BLaER1 (cell line): ENCODE measurements around the gene TLL2.
"Not testable (repeated sequence)": the region's sequence is repeated elsewhere in the genome, so short reads cannot be mapped to it uniquely, and the experiment has no call there.

Experiments used
- H3K27ac ChIP-seq: shearing (Covaris generic); formaldehyde crosslinking; 2 replicates; pipeline ENCODE4 v1.8.1; 2022
- H3K27me3 ChIP-seq: shearing (Covaris generic); formaldehyde crosslinking; 2 replicates; pipeline ENCODE4 v1.8.1; 2022
- H3K36me3 ChIP-seq: shearing (Covaris generic); formaldehyde crosslinking; 2 replicates; pipeline ENCODE4 v1.8.1; 2022
- H3K4me1 ChIP-seq: shearing (Covaris generic); formaldehyde crosslinking; 2 replicates; pipeline ENCODE4 v1.8.1; 2022
- H3K4me2 ChIP-seq: shearing (Covaris generic); formaldehyde crosslinking; 2 replicates; pipeline ENCODE4 v1.8.1; 2022
- H3K4me3 ChIP-seq: shearing (Covaris generic); formaldehyde crosslinking; 2 replicates; pipeline ENCODE4 v1.8.1; 2022
- H3K9ac ChIP-seq: shearing (Covaris generic); formaldehyde crosslinking; 2 replicates; pipeline ENCODE4 v1.8.1; 2022
- H3K9me3 ChIP-seq: shearing (Covaris generic); formaldehyde crosslinking; 2 replicates; pipeline ENCODE4 v1.8.1; 2022
- H4K20me1 ChIP-seq: shearing (Covaris generic); formaldehyde crosslinking; 2 replicates; pipeline ENCODE4 v1.8.1; 2022
- Cebpa-rat ChIP-seq: shearing (Covaris generic); IDR thresholded peaks from 2 replicates; pipeline ENCODE4 v1.8.1; 2022

Gene TLL2

GRCh38 chr10:96513698-96514561 is at the start of gene TLL2:
Gene TLL2, minus strand, starts transcription at chr10:96513926. Its CDS starts 241 bp downstream, at chr10:96513685.
- Histone ChIP-seq H3K4me2 (peak within 1 kb of the TSS; percentile 97), H3K4me3 (peak within 1 kb of the TSS; percentile 68), H3K4me1 (peaks cover 31% of the 10 kb centered on the region), H4K20me1 (peaks cover 83% of the 10 kb centered on the region), H3K9me3 (no peaks in the 10 kb centered on the region), H3K36me3 (peaks cover 4% of the 10 kb centered on the region; the same call in 1 of the 2 replicates), H3K9ac (peak within 1 kb of the TSS; percentile 31; the same call in 1 of the 2 replicates), H3K27ac (no peak within 1 kb of the TSS), H3K27me3 (peaks cover 71% of the 10 kb centered on the region)
- TF ChIP-seq Cebpa-rat: no peak

- Histone ChIP-seq H3K27me3 (no peaks in the 10 kb centered on the region), H3K4me2 (no peak overlapping the region), H3K36me3 (peaks cover 75% of the 10 kb centered on the region), H3K4me3 (no peak overlapping the region), H4K20me1 (peaks cover 94% of the 10 kb centered on the region), H3K9ac (no peak overlapping the region), H3K27ac (no peak overlapping the region), H3K9me3 (no peaks in the 10 kb centered on the region), H3K4me1 (no peaks in the 10 kb centered on the region)
- TF ChIP-seq Cebpa-rat: no peak
These were observed 47.5 kb upstream of the TLL2 start for GRCh38 chr10:96560966-96561887.

- Histone ChIP-seq H3K9me3 (no peaks in the 10 kb centered on the region), H3K9ac (no peak overlapping the region), H3K4me3 (no peak overlapping the region), H3K4me2 (no peak overlapping the region), H3K27ac (no peak overlapping the region), H4K20me1 (peaks cover 94% of the 10 kb centered on the region), H3K4me1 (no peaks in the 10 kb centered on the region), H3K36me3 (peaks cover 75% of the 10 kb centered on the region), H3K27me3 (no peaks in the 10 kb centered on the region)
- no peak for TF ChIP-seq Cebpa-rat
These were observed 46.8 kb upstream of the TLL2 start for GRCh38 chr10:96560489-96560888.

GRCh38 chr10:96556003-96556402 is 42.3 kb upstream of the TLL2 start:
- TF ChIP-seq Cebpa-rat: no peak
- peaks cover 85% of the 10 kb centered on the region for H3K36me3 ChIP-seq

GRCh38 chr10:96555330-96555729 is 41.6 kb upstream of the TLL2 start:
- Histone ChIP-seq H3K27ac (no peak overlapping the region), H3K36me3 (peaks cover 84% of the 10 kb centered on the region), H3K4me1 (no peaks in the 10 kb centered on the region), H4K20me1 (peaks cover 89% of the 10 kb centered on the region), H3K4me2 (no peak overlapping the region), H3K9me3 (no peaks in the 10 kb centered on the region), H3K27me3 (no peaks in the 10 kb centered on the region), H3K4me3 (no peak overlapping the region), H3K9ac (no peak overlapping the region)
- no peak for TF ChIP-seq Cebpa-rat

More at GRCh38 chr10:96556003-96556402, 42.3 kb upstream of the TLL2 start:
- Histone ChIP-seq H3K4me2 (no peak overlapping the region), H3K27me3 (no peaks in the 10 kb centered on the region), H3K4me1 (no peaks in the 10 kb centered on the region), H3K4me3 (no peak overlapping the region), H3K9me3 (no peaks in the 10 kb centered on the region), H3K27ac (no peak overlapping the region), H3K9ac (no peak overlapping the region), H4K20me1 (peaks cover 89% of the 10 kb centered on the region)

GRCh38 chr10:96548589-96548988 is 34.9 kb upstream of the TLL2 start:
- no peaks in the 10 kb centered on the region for H3K27me3 ChIP-seq
- no peak for TF ChIP-seq Cebpa-rat
- no peak overlapping the region for H3K4me2 ChIP-seq
- H4K20me1 ChIP-seq: peaks cover 87% of the 10 kb centered on the region
- peaks cover 97% of the 10 kb centered on the region for H3K36me3 ChIP-seq
- H3K4me1 ChIP-seq: no peaks in the 10 kb centered on the region
- no peak overlapping the region for H3K9ac ChIP-seq
- H3K27ac ChIP-seq: no peak overlapping the region
- no peaks in the 10 kb centered on the region for H3K9me3 ChIP-seq
- no peak overlapping the region for H3K4me3 ChIP-seq

- not testable (repeated sequence) for H3K4me3 ChIP-seq, H3K4me1 ChIP-seq, H3K9me3 ChIP-seq, H3K27ac ChIP-seq, H3K27me3 ChIP-seq, H3K9ac ChIP-seq, H3K4me2 ChIP-seq
- H4K20me1 ChIP-seq: peaks cover 74% of the 10 kb centered on the region
- H3K36me3 ChIP-seq: peaks cover 97% of the 10 kb centered on the region
These were observed 31.8 kb upstream of the TLL2 start for GRCh38 chr10:96545558-96545957.

GRCh38 chr10:96541921-96542320 is 28.2 kb upstream of the TLL2 start:
- Histone ChIP-seq H3K4me3 (no peak overlapping the region), H3K27ac (no peak overlapping the region), H3K9me3 (peaks cover 25% of the 10 kb centered on the region), H3K4me2 (no peak overlapping the region), H3K36me3 (peaks cover 89% of the 10 kb centered on the region), H3K9ac (no peak overlapping the region), H4K20me1 (peaks cover 68% of the 10 kb centered on the region), H3K27me3 (no peaks in the 10 kb centered on the region), H3K4me1 (peaks cover 5% of the 10 kb centered on the region; the same call in 1 of the 2 replicates)
- TF ChIP-seq Cebpa-rat: no peak

- Histone ChIP-seq H3K27me3 (no peaks in the 10 kb centered on the region), H3K4me2 (no peak overlapping the region), H3K9me3 (peaks cover 25% of the 10 kb centered on the region), H4K20me1 (peaks cover 68% of the 10 kb centered on the region), H3K27ac (no peak overlapping the region), H3K36me3 (peaks cover 79% of the 10 kb centered on the region), H3K4me1 (peaks cover 18% of the 10 kb centered on the region), H3K4me3 (no peak overlapping the region), H3K9ac (no peak overlapping the region)
- TF ChIP-seq Cebpa-rat: no peak
These were observed 26.5 kb upstream of the TLL2 start for GRCh38 chr10:96540240-96540639.

GRCh38 chr10:96538683-96539082 is 25.0 kb upstream of the TLL2 start:
- Histone ChIP-seq H3K27me3 (no peaks in the 10 kb centered on the region), H3K27ac (no peak overlapping the region), H3K4me3 (no peak overlapping the region), H3K9me3 (peaks cover 25% of the 10 kb centered on the region), H3K9ac (no peak overlapping the region), H3K4me2 (no peak overlapping the region), H3K36me3 (peaks cover 71% of the 10 kb centered on the region), H4K20me1 (peaks cover 72% of the 10 kb centered on the region), H3K4me1 (peaks cover 18% of the 10 kb centered on the region)
- TF ChIP-seq Cebpa-rat: no peak
